A673 (cell line): ENCODE data around the gene PRKCA. TPM values are rescaled to one million over a fixed set of nuclear protein-coding genes. Genes with fewer than 3 reads are reported as not detected.

Source experiments
- BruUV-seq: library from RNA; stranded (reverse); fragments of 400-500 nt; replicated peaks from 2 replicates; lab custom pipeline; 2021; lab: Mats Ljungman, UMichigan
- CTCF ChIA-PET: fragments of 300-600 bp; sonication (Branson Sonifier 250); formaldehyde crosslinking; loops from one replicate; lab custom pipeline; 2022; ENCODE audit warnings: antibody characterized with exemption; lab: Charles Lee
- POLR2A ChIA-PET: fragments of 300-600 bp; sonication (Branson Sonifier 250); formaldehyde crosslinking; loops from one replicate; lab custom pipeline; 2022; ENCODE audit warnings: antibody characterized with exemption; ENCODE audit not compliant: low non-redundant PET; lab: Charles Lee
- DNase-seq: peaks from one replicate; pipeline ENCODE4 v3.0.0-alpha.2; 2015; ENCODE audit warnings: low spot score
- H3K27ac ChIP-seq: fragments of 200-600 bp; sonication (generic); 2 replicates; pipeline ENCODE4 v1.5.1; 2016; ENCODE audit warnings: mixed run types, low read depth, mild to moderate bottlenecking, mixed read lengths, antibody characterized with exemption, low read length; ENCODE audit not compliant: poor library complexity, severe bottlenecking
- H3K27me3 ChIP-seq: fragments of 200-600 bp; sonication (generic); replicated peaks from 2 replicates; pipeline ENCODE4 v1.6.1; 2017; ENCODE audit warnings: mixed run types, low read depth, mild to moderate bottlenecking, mixed read lengths, antibody characterized with exemption, low read length; ENCODE audit not compliant: insufficient read depth, poor library complexity
- H3K36me3 ChIP-seq: fragments of 200-600 bp; sonication (generic); 2 replicates; pipeline ENCODE4 v1.6.1; 2016; ENCODE audit warnings: mixed run types, mild to moderate bottlenecking, mixed read lengths, antibody characterized with exemption, low read length; ENCODE audit not compliant: insufficient read depth, poor library complexity, severe bottlenecking
- H3K4me1 ChIP-seq: fragments of 200-600 bp; sonication (generic); 2 replicates; pipeline ENCODE4 v1.6.1; 2017; ENCODE audit warnings: mixed run types, mild to moderate bottlenecking, mixed read lengths, antibody characterized with exemption, low read length; ENCODE audit not compliant: insufficient read depth, poor library complexity, severe bottlenecking
- H3K4me3 ChIP-seq: fragments of 200-600 bp; sonication (generic); 2 replicates; pipeline ENCODE4 v1.5.1; 2016; ENCODE audit warnings: low read depth, mixed run types, mild to moderate bottlenecking, mixed read lengths, low read length; ENCODE audit not compliant: poor library complexity, severe bottlenecking
- H3K9me3 ChIP-seq: fragments of 200-600 bp; sonication (generic); 2 replicates; pipeline ENCODE4 v1.6.1; 2016; ENCODE audit warnings: mixed run types, low read depth, mild to moderate bottlenecking, mixed read lengths, antibody characterized with exemption, low read length; ENCODE audit not compliant: poor library complexity, severe bottlenecking
- CTCF ChIP-seq: fragments of 300-800, 200-600 bp; sonication (generic); conservative IDR thresholded peaks from 2 replicates; pipeline ENCODE4 v1.5.1; 2017; ENCODE audit warnings: low read depth, mild to moderate bottlenecking, antibody characterized with exemption, low read length, moderate library complexity, mixed read lengths
- EZH2 ChIP-seq: fragments of 200-600 bp; sonication (generic); IDR thresholded peaks from 2 replicates; pipeline ENCODE4 v1.6.1; 2017; ENCODE audit warnings: borderline replicate concordance, low read depth, mild to moderate bottlenecking, mixed read lengths, antibody characterized with exemption, low read length; ENCODE audit not compliant: poor library complexity, severe bottlenecking
- intact Hi-C: fragments of 100-400 bp; cut with micrococcal nuclease; formaldehyde crosslinking; loops from one replicate; pipeline ENCODE4 v1.10.0; 2022; ENCODE audit not compliant: unreplicated experiment
- total RNA-seq: library from RNA; stranded (reverse); gene quantifications from 2 replicates; pipeline ENCODE4 v1.2.3, GENCODE V29; 2021

The PRKCA gene
- total RNA-seq, 1 experiment from 2014 or later = 16.3 TPM

GRCh38 chr17:66576473-66576872 is 274.1 kb downstream of the PRKCA start:
- Histone ChIP-seq H3K4me3 (no peak overlapping the region), H3K36me3 (no peaks in the 10 kb centered on the region), H3K27me3 (no peaks in the 10 kb centered on the region), H3K4me1 (peaks cover 7% of the 10 kb centered on the region), H3K27ac (no peak overlapping the region), H3K9me3 (no peaks in the 10 kb centered on the region)
- ChIA-PET POLR2A (no interaction called here), CTCF (no interaction called here)
- intact Hi-C loops = no loop called here
- no peak for DNase-seq
- TF ChIP-seq CTCF = no peak
- TF ChIP-seq EZH2 = no peak
- BruUV-seq = no TSS peak

GRCh38 chr17:66577041-66577440 is 274.6 kb downstream of the PRKCA start:
- no peaks in the 10 kb centered on the region for H3K36me3 ChIP-seq
- DNase-seq = no peak
- CTCF ChIA-PET = no interaction called here
- H3K4me1 ChIP-seq = peaks cover 7% of the 10 kb centered on the region
- no TSS peak for BruUV-seq
- POLR2A ChIA-PET = no interaction called here
- no peaks in the 10 kb centered on the region for H3K27me3 ChIP-seq
- intact Hi-C loops = no loop called here
- H3K27ac ChIP-seq = no peak overlapping the region
- H3K4me3 ChIP-seq = no peak overlapping the region
- TF ChIP-seq EZH2 = no peak
- TF ChIP-seq CTCF = no peak
- H3K9me3 ChIP-seq = no peaks in the 10 kb centered on the region

- Histone ChIP-seq H3K4me1 (peaks cover 19% of the 10 kb centered on the region), H3K27ac (no peak overlapping the region), H3K36me3 (no peaks in the 10 kb centered on the region), H3K9me3 (no peaks in the 10 kb centered on the region), H3K4me3 (no peak overlapping the region), H3K27me3 (no peaks in the 10 kb centered on the region)
- ChIA-PET POLR2A (no interaction called here), CTCF (no interaction called here)
- TF ChIP-seq CTCF (no peak), EZH2 (no peak)
- intact Hi-C loops = no loop called here
- DNase-seq = peak; percentile 53
- BruUV-seq = no TSS peak
Observed at GRCh38 chr17:66578781-66579489, 276.5 kb downstream of the PRKCA start.
